GM23338 (cell line): ENCODE results near the gene SPTB. TPM values are rescaled to one million over a fixed set of nuclear protein-coding genes. Genes with fewer than 3 reads are reported as not detected.

Experiments
- ATAC-seq: fragments of 200-7000 bp; cut with Tn5 transposase; 3 replicates; pipeline ENCODE4 v1.9.1; 2020
- DNase-seq: peaks from one replicate; pipeline ENCODE4 v3.0.0-alpha.2; 2015; ENCODE audit warnings: low spot score
- H2AFZ ChIP-seq: fragments of 200-600 bp; sonication (generic); 2 replicates; pipeline ENCODE4 v1.8.0; 2016; ENCODE audit warnings: antibody characterized with exemption, mild to moderate bottlenecking, moderate library complexity
- H3F3A ChIP-seq: fragments of 200-600 bp; sonication (generic); replicated peaks from 2 replicates; pipeline ENCODE4 v1.8.0; 2017; ENCODE audit warnings: antibody characterized with exemption, mixed run types, low read depth
- H3K27ac ChIP-seq: fragments of 200-600 bp; sonication (generic); 2 replicates; pipeline ENCODE4 v1.6.1; 2016; ENCODE audit warnings: low read depth
- H3K27me3 ChIP-seq: fragments of 200-600 bp; sonication (generic); 2 replicates; pipeline ENCODE4 v1.8.0; 2016; ENCODE audit warnings: mild to moderate bottlenecking, mixed run types, moderate library complexity; ENCODE audit not compliant: insufficient read depth
- H3K36me3 ChIP-seq: fragments of 200-600 bp; sonication (generic); 2 replicates; pipeline ENCODE4 v1.8.0; 2016; ENCODE audit warnings: mild to moderate bottlenecking; ENCODE audit not compliant: insufficient read depth
- H3K4me1 ChIP-seq: fragments of 200-600 bp; sonication (generic); 2 replicates; pipeline ENCODE4 v1.8.0; 2016; ENCODE audit warnings: mild to moderate bottlenecking, moderate library complexity; ENCODE audit not compliant: insufficient read depth
- H3K4me2 ChIP-seq: fragments of 200-600 bp; sonication (generic); 2 replicates; pipeline ENCODE4 v1.7.1; 2017; ENCODE audit warnings: mixed run types
- H3K4me3 ChIP-seq: fragments of 200-600 bp; sonication (generic); 2 replicates; pipeline ENCODE4 v1.6.1; 2016; ENCODE audit warnings: mixed run types
- H3K79me2 ChIP-seq: fragments of 200-600 bp; sonication (generic); replicated peaks from 2 replicates; pipeline ENCODE4 v1.8.0; 2017; ENCODE audit warnings: mild to moderate bottlenecking; ENCODE audit not compliant: insufficient read depth
- H3K9me2 ChIP-seq: fragments of 200-600 bp; sonication (generic); 2 replicates; pipeline ENCODE4 v1.8.0; 2017; ENCODE audit not compliant: insufficient read depth
- H4K20me1 ChIP-seq: fragments of 200-600 bp; sonication (generic); replicated peaks from 2 replicates; pipeline ENCODE4 v1.8.0; 2017; ENCODE audit warnings: mild to moderate bottlenecking; ENCODE audit not compliant: insufficient read depth
- H3K27ac Mint-ChIP-seq: 2 replicates; pipeline ENCODE4 v1.8.0; 2020; ENCODE audit warnings: inconsistent platforms, mild to moderate bottlenecking, moderate library complexity, mixed read lengths
- H3K27me3 Mint-ChIP-seq: 3 replicates; pipeline ENCODE4 v1.8.0; 2022; ENCODE audit warnings: low read depth, mild to moderate bottlenecking, moderate library complexity, mixed read lengths, inconsistent platforms; ENCODE audit not compliant: insufficient read depth, poor library complexity
- H3K36me3 Mint-ChIP-seq: 3 replicates; pipeline ENCODE4 v1.8.0; 2021; ENCODE audit warnings: low read depth, mild to moderate bottlenecking, inconsistent platforms, moderate library complexity, mixed read lengths
- H3K4me1 Mint-ChIP-seq: 3 replicates; pipeline ENCODE4 v1.8.0; 2020; ENCODE audit warnings: mild to moderate bottlenecking, inconsistent platforms, mixed read lengths
- H3K4me3 Mint-ChIP-seq: 3 replicates; pipeline ENCODE4 v1.8.0; 2021; ENCODE audit warnings: moderate library complexity, mild to moderate bottlenecking, inconsistent platforms, mixed read lengths
- H3K9me3 Mint-ChIP-seq: 3 replicates; pipeline ENCODE4 v1.8.0; 2020; ENCODE audit warnings: moderate library complexity, mild to moderate bottlenecking, inconsistent platforms, mixed read lengths
- CREB1 ChIP-seq: fragments of 250-450 bp; sonication (Bioruptor Pico); IDR thresholded peaks from 2 replicates; pipeline ENCODE4 v1.5.0; 2020; ENCODE audit warnings: low read depth, mild to moderate bottlenecking, moderate library complexity
- ETS1 ChIP-seq: IDR thresholded peaks from 2 replicates; pipeline ENCODE4 v1.6.1; 2016; ENCODE audit warnings: antibody characterized with exemption
- EZH2 ChIP-seq: fragments of 200-600 bp; sonication (generic); IDR thresholded peaks from one replicate; pipeline ENCODE4 v1.8.0; 2017; ENCODE audit warnings: antibody characterized with exemption, mild to moderate bottlenecking, low read depth; ENCODE audit not compliant: unreplicated experiment
- EZH2phosphoT487 ChIP-seq: fragments of 200-600 bp; sonication (generic); IDR thresholded peaks from one replicate; pipeline ENCODE4 v1.8.1; 2018; ENCODE audit warnings: antibody characterized with exemption; ENCODE audit not compliant: unreplicated experiment
- JUNB ChIP-seq: IDR thresholded peaks from one replicate; pipeline ENCODE4 v1.6.1; 2016; ENCODE audit warnings: antibody characterized with exemption; ENCODE audit not compliant: unreplicated experiment
- NANOG ChIP-seq: IDR thresholded peaks from 2 replicates; pipeline ENCODE4 v1.6.1; 2016; ENCODE audit warnings: antibody characterized with exemption, borderline replicate concordance
- POLR2AphosphoS5 ChIP-seq: IDR thresholded peaks from 2 replicates; pipeline ENCODE4 v1.6.1; 2016; ENCODE audit warnings: antibody characterized with exemption, low read depth
- REST ChIP-seq: IDR thresholded peaks from one replicate; pipeline ENCODE4 v1.6.1; 2018; ENCODE audit warnings: antibody characterized with exemption; ENCODE audit not compliant: unreplicated experiment
- STAT1 ChIP-seq: IDR thresholded peaks from one replicate; pipeline ENCODE4 v1.6.1; 2016; ENCODE audit warnings: antibody characterized with exemption; ENCODE audit not compliant: unreplicated experiment
- ZNF114 ChIP-seq: fragments of 250-450 bp; sonication (Bioruptor Pico); IDR thresholded peaks from 2 replicates; pipeline ENCODE4 v1.5.0; 2020; ENCODE audit warnings: mild to moderate bottlenecking, moderate library complexity
- ZNF331 ChIP-seq: fragments of 250-450 bp; sonication (Bioruptor Pico); IDR thresholded peaks from 2 replicates; pipeline ENCODE4 v1.5.0; 2020; ENCODE audit warnings: low read depth, mild to moderate bottlenecking, moderate library complexity
- ZNF462 ChIP-seq: fragments of 250-450 bp; sonication (Bioruptor Pico); IDR thresholded peaks from 2 replicates; pipeline ENCODE4 v1.5.0; 2020; ENCODE audit warnings: mild to moderate bottlenecking, moderate library complexity
- polyA plus RNA-seq: library from polyadenylated mRNA; unstranded; fragments of >200 nt; fragmentation: Nextera tagmentation; extraction: Ambion mirVana; gene quantifications from 2 replicates; pipeline ENCODE4 v1.2.1, GENCODE V29; 2016
- total RNA-seq: library from RNA; depleted of rRNA; stranded (reverse); fragments of >200 nt; shearing (Covaris generic); gene quantifications from 2 replicates; pipeline ENCODE4 v1.2.3, GENCODE V29; 2014
- TF ChIP-seq, protein P1 (sequence below), 2 experiments: fragments of 200-600 bp in 1 of 2; sonication (generic) in 1 of 2; conservative IDR thresholded peaks; 2 replicates each; pipeline versions ENCODE4 v1.5.1 to v1.6.1; 2016 to 2017; ENCODE audit warnings: antibody characterized with exemption in 2 of 2, low read depth in 2 of 2, mild to moderate bottlenecking in 2 of 2, moderate library complexity in 1 of 2

Gene SPTB
- total and polyA plus RNA-seq, 2 experiments from 2014 or later: 1.1 to 1.9 TPM

DNA sequence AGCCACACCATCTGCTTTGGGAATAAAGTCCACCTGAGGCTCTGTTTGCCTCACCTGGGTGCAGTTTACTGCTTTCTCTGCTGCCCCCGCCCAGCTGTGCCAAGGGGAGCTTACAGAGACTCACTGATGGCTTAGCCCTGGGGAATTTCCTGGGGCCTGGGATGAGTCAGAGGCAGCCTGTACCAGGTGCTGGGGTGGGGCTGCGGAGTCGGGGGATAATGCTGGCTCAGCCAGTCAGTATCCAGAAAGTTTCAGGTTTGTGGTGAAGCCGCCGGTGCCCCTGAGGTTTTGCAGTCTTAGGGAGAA lies 153.2 kb downstream of the SPTB start:
- Mint-ChIP-seq H3K36me3 (peaks cover 47% of the 10 kb centered on the region), H3K4me1 (peaks cover 66% of the 10 kb centered on the region), H3K9me3 (no peaks in the 10 kb centered on the region), H3K27ac (peak overlapping the region; percentile 72; the same call in 1 of the 2 replicates), H3K27me3 (peaks cover 23% of the 10 kb centered on the region), H3K4me3 (no peak overlapping the region)
- DNase-seq (peak; percentile 56), ATAC-seq (peak; percentile 61)
- Histone ChIP-seq H3K9me2 (no peaks in the 10 kb centered on the region), H3K4me2 (peak overlapping the region; percentile 64; the same call in 1 of the 2 replicates), H3K36me3 (no peaks in the 10 kb centered on the region; the same call in 1 of the 2 replicates), H3K27ac (peak overlapping the region; percentile 26; the same call in 1 of the 2 replicates), H4K20me1 (peaks cover 42% of the 10 kb centered on the region), H3K4me1 (peaks cover 42% of the 10 kb centered on the region), H2AFZ (no peak overlapping the region), H3K4me3 (no peak overlapping the region), H3F3A (no peaks in the 10 kb centered on the region), H3K79me2 (peaks cover 57% of the 10 kb centered on the region), H3K27me3 (no peaks in the 10 kb centered on the region)
- TF ChIP-seq ZNF462 (CRISPR knock-in tag): no peak
- TF ChIP-seq ZNF331 (CRISPR knock-in tag): no peak
- no peak for TF ChIP-seq ZNF114
- no peak for TF ChIP-seq REST
- TF ChIP-seq, protein P1, sequence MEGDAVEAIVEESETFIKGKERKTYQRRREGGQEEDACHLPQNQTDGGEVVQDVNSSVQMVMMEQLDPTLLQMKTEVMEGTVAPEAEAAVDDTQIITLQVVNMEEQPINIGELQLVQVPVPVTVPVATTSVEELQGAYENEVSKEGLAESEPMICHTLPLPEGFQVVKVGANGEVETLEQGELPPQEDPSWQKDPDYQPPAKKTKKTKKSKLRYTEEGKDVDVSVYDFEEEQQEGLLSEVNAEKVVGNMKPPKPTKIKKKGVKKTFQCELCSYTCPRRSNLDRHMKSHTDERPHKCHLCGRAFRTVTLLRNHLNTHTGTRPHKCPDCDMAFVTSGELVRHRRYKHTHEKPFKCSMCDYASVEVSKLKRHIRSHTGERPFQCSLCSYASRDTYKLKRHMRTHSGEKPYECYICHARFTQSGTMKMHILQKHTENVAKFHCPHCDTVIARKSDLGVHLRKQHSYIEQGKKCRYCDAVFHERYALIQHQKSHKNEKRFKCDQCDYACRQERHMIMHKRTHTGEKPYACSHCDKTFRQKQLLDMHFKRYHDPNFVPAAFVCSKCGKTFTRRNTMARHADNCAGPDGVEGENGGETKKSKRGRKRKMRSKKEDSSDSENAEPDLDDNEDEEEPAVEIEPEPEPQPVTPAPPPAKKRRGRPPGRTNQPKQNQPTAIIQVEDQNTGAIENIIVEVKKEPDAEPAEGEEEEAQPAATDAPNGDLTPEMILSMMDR (conservative IDR thresholded peaks at IDR 0.05; ENCODE audit: low read depth in 2 of 2): no peak
- TF ChIP-seq NANOG: no peak
- no peak for TF ChIP-seq EZH2phosphoT487
- TF ChIP-seq ETS1: no peak
- TF ChIP-seq EZH2: no peak
- TF ChIP-seq POLR2AphosphoS5: no peak
- no peak for TF ChIP-seq JUNB
- TF ChIP-seq CREB1 (CRISPR knock-in tag): no peak
- TF ChIP-seq STAT1: no peak
